ENCODE measurements around the gene TSPAN9. TPM values are rescaled to one million over a fixed set of nuclear protein-coding genes. Genes with fewer than 3 reads are reported as not detected.
A peak's percentile ranks its signal among the peaks of the same experiment; 100 is the strongest.

Gene TSPAN9
- total and polyA plus RNA-seq, 2 donors, result 33.3 to 50.4 TPM

GRCh38 chr12:3292677-3293412 is 215.7 kb downstream of the TSPAN9 start:
- Histone ChIP-seq H3K4me1 (ENCODE audit: insufficient read depth) (no peaks in the 10 kb centered on the region), H3K27ac (ENCODE audit: low read depth) (no peak overlapping the region), H3K36me3 (ENCODE audit: insufficient read depth) (no peaks in the 10 kb centered on the region), H3K4me3 (ENCODE audit: low read depth, low read length) (no peak overlapping the region)
- no peak for DNase-seq (ENCODE audit: extremely low spot score)
- WGBS, result 74% methylated on average over 12 of the region's 12 CpGs

- Histone ChIP-seq H3K36me3 (ENCODE audit: insufficient read depth) (no peaks in the 10 kb centered on the region), H3K4me3 (ENCODE audit: low read depth, low read length) (no peak overlapping the region), H3K4me1 (ENCODE audit: insufficient read depth) (no peaks in the 10 kb centered on the region), H3K27ac (ENCODE audit: low read depth) (no peak overlapping the region)
- 69% methylated on average over 18 of the region's 18 CpGs for WGBS
- DNase-seq (ENCODE audit: extremely low spot score), result no peak
Measured at GRCh38 chr12:3293446-3294161, 216.4 kb downstream of the TSPAN9 start.

- no peak for DNase-seq (ENCODE audit: extremely low spot score)
- Histone ChIP-seq H3K27ac (ENCODE audit: low read depth) (no peak overlapping the region), H3K4me3 (ENCODE audit: low read depth, low read length) (no peak overlapping the region), H3K4me1 (ENCODE audit: insufficient read depth) (no peaks in the 10 kb centered on the region), H3K36me3 (ENCODE audit: insufficient read depth) (no peaks in the 10 kb centered on the region)
- 61% methylated on average over 15 of the region's 15 CpGs for WGBS
Measured at GRCh38 chr12:3294481-3294911, 217.3 kb downstream of the TSPAN9 start.

GRCh38 chr12:3295225-3295624 is 218.0 kb downstream of the TSPAN9 start:
- DNase-seq (ENCODE audit: extremely low spot score), result no peak
- no peak overlapping the region for H3K4me3 ChIP-seq (ENCODE audit: low read depth, low read length)
- H3K36me3 ChIP-seq (ENCODE audit: insufficient read depth), result no peaks in the 10 kb centered on the region
- H3K27ac ChIP-seq (ENCODE audit: low read depth), result no peak overlapping the region
- WGBS, result 91% methylated on average over 8 of the region's 8 CpGs
- no peaks in the 10 kb centered on the region for H3K4me1 ChIP-seq (ENCODE audit: insufficient read depth)

- DNase-seq (ENCODE audit: extremely low spot score), result no peak
- WGBS, result 53% methylated on average over 16 of the region's 16 CpGs
- no peak overlapping the region for H3K27ac ChIP-seq (ENCODE audit: low read depth)
Measured at GRCh38 chr12:3295646-3296408, 218.6 kb downstream of the TSPAN9 start.

GRCh38 chr12:3296409-3296701 is 219.2 kb downstream of the TSPAN9 start:
- H3K4me1 ChIP-seq (ENCODE audit: insufficient read depth), result no peaks in the 10 kb centered on the region
- H3K27ac ChIP-seq (ENCODE audit: low read depth), result no peak overlapping the region
- DNase-seq (ENCODE audit: extremely low spot score), result no peak
- WGBS, result 94% methylated on average over 6 of the region's 6 CpGs
- no peak overlapping the region for H3K4me3 ChIP-seq (ENCODE audit: low read depth, low read length)
- no peaks in the 10 kb centered on the region for H3K36me3 ChIP-seq (ENCODE audit: insufficient read depth)

More at GRCh38 chr12:3295646-3296408, 218.6 kb downstream of the TSPAN9 start:
- H3K4me1 ChIP-seq (ENCODE audit: insufficient read depth), result no peaks in the 10 kb centered on the region
- no peak overlapping the region for H3K4me3 ChIP-seq (ENCODE audit: low read depth, low read length)
- H3K36me3 ChIP-seq (ENCODE audit: insufficient read depth), result no peaks in the 10 kb centered on the region

GRCh38 chr12:3298603-3299002 is 221.4 kb downstream of the TSPAN9 start:
- WGBS, result 53% methylated on average over 17 of the region's 17 CpGs
- DNase-seq (ENCODE audit: extremely low spot score), result no peak
- Histone ChIP-seq H3K36me3 (ENCODE audit: insufficient read depth) (no peaks in the 10 kb centered on the region), H3K4me3 (ENCODE audit: low read depth, low read length) (no peak overlapping the region), H3K4me1 (ENCODE audit: insufficient read depth) (no peaks in the 10 kb centered on the region), H3K27ac (ENCODE audit: low read depth) (no peak overlapping the region)

- Histone ChIP-seq H3K4me3 (ENCODE audit: low read depth, low read length) (no peak overlapping the region), H3K4me1 (ENCODE audit: insufficient read depth) (no peaks in the 10 kb centered on the region), H3K36me3 (ENCODE audit: insufficient read depth) (no peaks in the 10 kb centered on the region), H3K27ac (ENCODE audit: low read depth) (no peak overlapping the region)
- 3% methylated on average over 32 of the region's 32 CpGs for WGBS
- peak; percentile 73 for DNase-seq (ENCODE audit: extremely low spot score)
Measured at GRCh38 chr12:3299929-3300832, 223.0 kb downstream of the TSPAN9 start.

GRCh38 chr12:3300833-3301401 is 223.7 kb downstream of the TSPAN9 start:
- DNase-seq (ENCODE audit: extremely low spot score), result no peak
- Histone ChIP-seq H3K4me3 (ENCODE audit: low read depth, low read length) (no peak overlapping the region), H3K4me1 (ENCODE audit: insufficient read depth) (no peaks in the 10 kb centered on the region), H3K36me3 (ENCODE audit: insufficient read depth) (no peaks in the 10 kb centered on the region), H3K27ac (ENCODE audit: low read depth) (no peak overlapping the region)
- WGBS, result 55% methylated on average over 10 of the region's 10 CpGs

GRCh38 chr12:3302401-3303041 is 225.3 kb downstream of the TSPAN9 start:
- Histone ChIP-seq H3K4me3 (ENCODE audit: low read depth, low read length) (no peak overlapping the region), H3K36me3 (ENCODE audit: insufficient read depth) (no peaks in the 10 kb centered on the region), H3K27ac (ENCODE audit: low read depth) (no peak overlapping the region), H3K4me1 (ENCODE audit: insufficient read depth) (no peaks in the 10 kb centered on the region)
- 78% methylated on average over 16 of the region's 16 CpGs for WGBS
- no peak for DNase-seq (ENCODE audit: extremely low spot score)

GRCh38 chr12:3303410-3304136 is 226.4 kb downstream of the TSPAN9 start:
- Histone ChIP-seq H3K4me1 (ENCODE audit: insufficient read depth) (no peaks in the 10 kb centered on the region), H3K4me3 (ENCODE audit: low read depth, low read length) (no peak overlapping the region), H3K27ac (ENCODE audit: low read depth) (no peak overlapping the region), H3K36me3 (ENCODE audit: insufficient read depth) (no peaks in the 10 kb centered on the region)
- no peak for DNase-seq (ENCODE audit: extremely low spot score)
- 72% methylated on average over 18 of the region's 18 CpGs for WGBS

Data from urinary bladder (tissue), 4 donors.